DMS114 treated with DMSO at 0.1 percent for 48 hours (cell line): ENCODE data around the gene TMEM51.
"Not testable (repeated sequence)": the region's sequence is repeated elsewhere in the genome, so short reads cannot be mapped to it uniquely, and the experiment has no call there.

ENCODE experiments used
- DNase-seq: peaks from one replicate; lab custom pipeline; 2025; ENCODE audit not compliant: unreplicated experiment; lab: John Stamatoyannopoulos, UW

TMEM51 gene

DNA sequence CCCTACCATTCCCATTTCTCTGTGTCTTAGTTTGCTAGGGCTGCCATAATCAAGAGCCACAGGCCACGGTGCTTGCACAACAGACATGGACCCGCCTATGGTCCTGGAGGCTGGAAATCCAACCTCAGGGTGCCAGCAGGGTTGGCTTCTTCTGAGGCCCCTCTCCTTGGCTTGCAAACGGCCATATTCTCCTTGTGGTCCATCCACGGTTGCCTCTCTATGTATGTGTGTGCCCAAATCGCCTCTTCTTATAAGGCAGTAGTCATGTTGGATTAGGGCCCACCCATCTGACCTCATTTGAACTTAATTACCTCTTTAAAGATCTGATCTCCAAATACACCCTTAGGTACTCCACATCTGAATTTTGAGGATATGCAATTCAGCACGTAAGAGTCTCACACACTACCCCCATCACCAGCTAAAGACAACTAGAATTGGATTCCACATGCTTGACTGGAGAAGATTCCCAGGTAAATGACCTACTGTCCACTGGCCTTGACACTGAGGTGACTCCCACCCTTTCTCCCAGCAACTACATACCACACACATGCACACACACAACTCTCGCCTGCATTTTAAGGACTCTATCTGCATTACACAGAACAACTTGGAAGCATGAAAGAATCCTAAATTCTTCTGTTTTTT is 28.3 kb upstream of the TMEM51 start:
- DNase-seq: no peak

DNA sequence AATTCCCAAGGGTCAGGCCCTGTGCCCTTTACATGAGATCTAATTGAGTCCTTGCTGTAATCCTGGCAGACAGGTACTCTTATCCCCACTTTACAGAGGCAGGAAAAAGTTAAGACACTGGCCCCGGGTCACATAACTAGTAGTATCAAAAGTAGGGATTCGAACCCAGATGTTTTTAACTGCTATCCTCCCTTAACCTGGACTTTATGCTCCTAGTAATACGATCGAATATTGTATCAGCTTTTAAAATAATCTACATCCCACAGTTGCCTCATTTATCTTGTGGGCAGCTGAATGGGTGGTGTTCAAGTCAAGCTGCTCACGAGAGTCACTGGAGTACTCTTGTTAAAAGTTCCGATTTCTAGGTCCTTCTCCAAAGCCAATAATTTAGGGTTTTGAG is 25.5 kb upstream of the TMEM51 start:
- DNase-seq: no peak

DNA sequence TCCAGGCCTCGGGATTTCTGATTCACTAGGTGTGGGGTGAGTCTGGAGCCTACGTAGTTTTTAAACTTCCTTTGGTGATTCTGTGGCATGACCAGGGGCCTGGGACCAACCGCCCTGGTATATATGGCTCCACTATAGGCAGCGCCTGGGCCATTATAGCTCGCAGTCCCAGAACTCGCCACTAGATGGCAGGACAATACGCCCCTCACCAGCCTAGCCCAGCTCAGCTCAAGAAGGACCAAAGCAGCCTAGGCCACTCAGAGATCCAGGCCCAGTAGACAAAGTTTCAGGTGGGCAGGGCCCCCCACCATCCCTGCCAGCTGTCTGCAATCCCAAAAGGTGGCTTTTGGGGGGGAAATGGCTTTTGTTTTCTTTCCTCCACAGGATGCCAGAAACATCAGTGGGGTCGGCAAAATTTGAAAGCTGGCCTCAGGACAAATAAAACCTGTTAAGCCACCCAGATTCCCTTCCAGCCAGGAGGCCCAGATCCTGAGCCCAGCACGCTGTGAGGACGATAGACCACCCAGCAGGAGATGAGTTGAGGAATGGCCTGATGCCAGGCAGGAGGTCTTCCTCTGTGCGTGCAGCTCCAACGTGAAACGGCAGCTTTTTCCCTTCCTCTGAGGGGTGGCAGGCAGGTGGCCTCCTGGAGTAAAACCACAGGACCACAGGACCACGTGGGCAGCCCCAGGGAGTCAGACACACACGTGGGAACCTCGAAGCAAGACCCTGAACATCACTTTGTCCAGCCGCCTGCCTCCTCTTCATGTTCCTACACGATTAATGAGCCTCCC is 24.8 kb upstream of the TMEM51 start:
- peak; percentile 59 for DNase-seq

DNA sequence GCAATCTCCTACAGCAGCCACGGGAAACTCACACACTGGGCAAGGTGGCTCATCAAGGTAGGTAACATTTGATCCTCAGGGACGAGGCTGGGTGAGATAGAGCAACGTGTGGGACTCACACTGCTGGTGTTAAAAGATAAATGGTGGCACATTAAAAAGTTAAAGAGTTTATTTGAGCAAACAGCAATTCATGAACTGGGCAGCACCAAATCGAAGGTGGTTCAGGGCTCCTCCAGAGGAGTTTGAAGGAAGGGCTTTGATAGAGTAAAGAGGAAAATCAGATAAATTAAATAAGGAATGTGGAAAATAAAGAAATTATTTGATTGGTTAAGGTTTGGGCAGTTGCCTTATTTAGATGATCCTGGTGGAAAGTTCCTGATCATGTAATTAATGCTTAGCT is 23.6 kb upstream of the TMEM51 start:
- no peak for DNase-seq

DNA sequence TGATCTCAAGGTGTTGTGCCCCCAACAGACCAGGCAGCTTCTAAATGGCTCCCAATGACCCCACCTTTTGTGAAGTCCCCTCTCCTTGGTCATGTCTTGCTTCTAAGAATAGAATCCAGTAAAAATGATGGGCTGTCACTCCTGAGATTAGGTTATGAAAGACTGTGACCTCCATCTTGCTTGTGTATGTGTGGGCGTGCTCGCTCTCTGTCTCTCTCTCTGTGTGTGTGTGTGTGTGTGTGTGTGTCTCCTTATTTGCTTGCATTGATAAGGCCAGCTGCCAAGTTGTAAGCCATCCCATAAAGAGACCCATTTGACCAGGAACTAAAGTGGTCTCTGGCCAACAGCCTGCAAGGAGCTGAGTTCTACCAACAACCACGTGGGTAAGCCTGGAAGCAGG is 22.9 kb upstream of the TMEM51 start:
- no peak for DNase-seq

DNA sequence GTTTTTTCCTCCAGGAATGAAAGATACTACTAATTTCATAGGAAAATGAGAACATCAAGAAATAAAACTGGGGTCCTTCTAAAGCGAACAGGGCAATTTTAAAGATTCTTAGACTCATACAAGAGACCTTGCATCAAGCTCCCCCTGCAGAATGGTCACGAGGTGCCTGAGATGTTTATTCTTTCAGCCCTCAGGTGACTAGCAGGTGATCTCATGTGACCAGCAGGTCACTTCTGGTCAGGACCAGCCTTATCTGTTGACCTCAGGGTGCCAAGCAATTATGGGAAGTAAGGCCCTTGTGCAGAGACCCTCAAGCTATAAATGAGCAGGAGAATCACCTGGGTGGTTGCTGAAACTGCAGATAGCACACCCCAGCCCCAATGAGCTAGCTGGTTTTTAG is 20.6 kb upstream of the TMEM51 start:
- no peak for DNase-seq

DNA sequence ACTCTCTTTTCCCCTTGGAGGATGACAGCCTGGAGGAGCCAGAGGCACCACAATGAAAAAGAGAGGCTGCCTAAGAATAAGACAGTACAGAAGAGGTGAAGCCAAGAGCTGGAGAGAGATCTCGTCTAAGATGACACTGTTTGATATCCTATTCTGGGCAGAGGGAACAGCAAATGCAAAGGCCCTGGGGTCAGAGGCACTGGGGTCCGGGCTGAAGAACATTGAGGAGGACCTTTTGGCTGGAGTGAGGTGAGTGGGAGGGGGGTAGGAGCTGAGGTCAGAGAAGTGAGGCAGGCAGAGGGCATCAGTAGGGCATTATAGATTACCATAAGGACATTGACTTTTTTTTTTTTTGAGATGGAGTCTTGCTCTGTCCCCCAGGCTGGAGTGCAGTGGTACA is 19.3 kb upstream of the TMEM51 start:
- DNase-seq: no peak

DNA sequence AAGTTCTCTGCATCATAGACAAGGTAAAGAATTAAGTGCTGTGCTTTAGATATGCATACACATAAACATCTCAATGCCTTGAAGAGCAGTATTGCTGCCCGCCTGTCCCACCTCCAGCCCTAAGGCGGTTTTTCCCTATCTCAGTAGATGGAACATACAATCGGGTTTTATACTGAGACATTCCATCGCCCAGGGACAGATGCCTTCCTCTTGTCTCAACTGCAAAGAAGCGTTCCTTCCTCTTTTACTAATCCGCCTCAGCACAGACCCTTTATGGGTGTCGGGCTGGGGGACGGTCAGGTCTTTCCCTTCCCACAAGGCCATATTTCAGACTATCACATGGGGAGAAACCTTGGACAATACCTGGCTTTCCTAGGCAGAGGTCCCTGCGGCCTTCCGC is 17.9 kb upstream of the TMEM51 start:
- not testable (repeated sequence) for DNase-seq

DNA sequence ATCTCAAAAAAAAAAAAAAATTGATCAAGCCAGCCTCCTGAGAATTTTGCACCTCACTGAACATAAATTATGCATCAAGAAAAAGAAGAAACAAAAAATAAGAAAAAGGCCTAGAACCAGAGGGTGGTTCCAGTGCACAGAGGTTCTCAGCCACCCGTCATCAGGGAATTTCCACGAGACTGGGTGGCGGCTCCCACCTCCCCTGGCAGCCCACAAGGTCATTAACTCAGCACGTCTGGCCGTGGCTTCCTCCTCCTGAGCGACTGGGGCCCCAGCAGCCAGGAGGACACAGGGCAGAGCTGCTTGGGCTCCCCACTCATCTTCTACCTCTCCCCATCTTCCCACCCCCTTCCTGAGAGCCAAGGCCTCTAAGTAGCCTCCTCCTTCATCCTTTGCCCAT is 15.7 kb upstream of the TMEM51 start:
- DNase-seq: no peak

DNA sequence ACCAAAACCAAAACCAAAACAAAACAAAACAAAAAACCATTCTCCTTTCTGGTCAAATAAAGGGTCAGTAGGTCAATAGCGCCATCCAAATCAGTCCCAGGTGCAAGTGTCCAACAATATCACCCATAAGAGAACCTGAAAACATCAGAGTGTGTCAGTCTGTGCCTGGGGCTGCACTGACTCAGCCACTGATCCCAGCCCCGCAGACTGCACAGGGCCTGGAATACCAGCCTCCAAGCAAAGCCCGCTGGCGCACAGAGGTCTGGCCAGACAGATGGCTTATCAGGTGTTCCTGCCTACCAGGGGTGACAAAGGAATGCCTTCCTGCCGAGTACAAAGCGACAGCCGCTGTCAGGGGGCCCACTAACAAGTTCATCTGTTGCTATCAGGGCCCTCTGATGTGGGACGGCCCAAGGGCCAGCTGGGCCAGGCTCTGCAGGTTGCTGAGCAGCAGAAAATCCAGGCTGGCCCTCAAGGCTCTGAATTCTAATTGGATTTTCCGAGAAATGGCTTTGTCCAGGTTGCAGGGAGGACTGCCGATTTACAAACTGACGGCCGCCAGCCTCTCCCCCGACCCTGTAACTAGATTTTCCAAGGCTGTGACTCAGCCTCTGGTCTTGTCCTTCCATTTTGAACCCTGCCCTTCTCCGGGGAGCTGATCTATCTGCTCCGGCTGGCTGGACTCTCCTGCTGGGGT is 13.7 kb upstream of the TMEM51 start:
- no peak for DNase-seq

DNA sequence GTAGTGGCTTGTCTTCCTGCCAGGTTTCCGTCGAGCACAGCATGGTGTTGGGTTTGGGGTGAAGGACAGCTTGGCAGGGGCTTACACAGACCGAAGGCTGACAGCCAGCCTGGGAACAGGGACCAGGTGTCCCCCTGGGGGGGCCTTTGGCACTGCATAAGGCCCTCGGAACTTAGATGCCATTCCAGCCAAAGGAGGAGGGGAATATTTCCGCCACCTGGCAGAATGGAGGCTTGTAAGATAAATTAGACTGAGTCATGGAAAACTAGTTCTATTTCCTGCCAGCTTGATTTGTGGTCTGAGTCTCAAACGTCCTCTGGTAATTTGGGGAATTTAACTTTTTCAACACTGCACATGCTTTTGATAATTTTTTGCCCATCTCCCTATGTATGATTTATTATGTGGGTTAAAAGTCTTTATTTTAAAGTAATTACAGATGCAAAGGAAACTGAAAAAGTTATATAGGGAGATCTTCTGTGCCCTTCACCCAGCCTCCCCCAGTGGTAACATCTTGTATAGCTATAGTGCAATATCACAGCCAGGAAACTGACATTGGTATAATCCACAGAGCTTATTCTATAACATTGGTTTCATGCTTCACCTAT is 11.5 kb upstream of the TMEM51 start:
- DNase-seq: no peak

DNA sequence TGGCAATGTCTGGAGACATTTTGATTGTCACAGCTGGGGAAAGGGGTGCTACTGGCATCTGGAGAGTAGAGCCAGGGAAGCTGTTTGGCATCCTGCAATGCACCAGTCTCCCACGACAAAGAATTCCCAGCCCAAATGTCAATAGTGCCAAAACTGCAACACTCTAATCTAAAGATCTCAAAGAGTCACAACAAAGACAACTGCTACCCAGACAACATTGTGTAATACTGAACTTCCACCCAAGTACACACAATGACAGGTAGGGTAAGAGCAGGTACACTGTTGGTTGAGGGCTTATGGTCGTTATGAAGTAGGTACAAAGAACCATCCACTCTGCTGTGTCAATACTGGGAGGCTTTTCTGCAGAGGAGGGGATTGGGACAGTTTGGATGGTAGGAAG is 8.2 kb upstream of the TMEM51 start:
- no peak for DNase-seq

DNA sequence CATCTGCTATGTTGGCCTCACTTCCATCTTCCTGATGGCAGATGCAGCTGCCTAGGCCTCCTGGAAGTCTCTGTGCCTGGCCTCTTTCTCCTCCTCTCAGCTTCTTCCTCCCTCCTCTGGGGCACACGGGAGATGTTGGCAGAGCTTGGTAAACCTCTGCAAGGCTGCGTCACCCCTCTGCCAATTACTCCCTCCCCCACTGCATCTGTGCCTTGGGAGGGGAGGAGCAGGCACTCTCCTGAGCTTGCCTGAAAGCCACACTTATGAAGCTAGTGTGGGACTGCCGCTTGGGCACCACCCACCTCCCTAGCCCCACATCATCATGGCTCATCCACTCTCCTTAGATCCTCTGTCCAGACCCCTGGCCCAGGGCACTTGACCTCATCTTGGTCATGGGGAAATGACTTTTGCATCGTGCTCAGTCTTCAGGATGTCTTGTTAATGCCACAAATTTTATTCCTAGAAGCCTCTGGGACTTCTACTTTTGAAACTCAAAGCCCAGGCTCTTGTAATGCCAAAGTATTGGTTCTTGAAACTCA is 7.3 kb upstream of the TMEM51 start:
- DNase-seq: no peak

DNA sequence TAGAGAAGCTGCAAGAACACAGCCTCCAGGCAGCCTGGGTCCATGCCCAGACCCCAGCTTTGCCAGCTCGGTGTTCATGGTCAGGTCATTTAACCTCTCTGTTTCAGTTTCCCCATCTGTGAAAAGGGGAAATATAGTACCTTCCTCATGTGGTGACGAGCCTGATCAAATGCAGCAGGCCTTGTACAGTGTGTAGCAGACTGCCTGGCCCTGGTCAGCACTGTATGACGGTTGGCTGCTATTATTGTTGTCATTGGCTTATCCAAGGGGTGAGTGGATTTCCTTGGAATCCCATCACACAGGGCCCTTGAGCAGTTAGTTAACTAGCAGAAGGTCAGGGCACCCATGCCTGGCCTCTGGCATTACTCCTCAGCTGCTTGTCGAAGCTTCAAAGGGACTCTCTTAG is 6.6 kb upstream of the TMEM51 start:
- no peak for DNase-seq

DNA sequence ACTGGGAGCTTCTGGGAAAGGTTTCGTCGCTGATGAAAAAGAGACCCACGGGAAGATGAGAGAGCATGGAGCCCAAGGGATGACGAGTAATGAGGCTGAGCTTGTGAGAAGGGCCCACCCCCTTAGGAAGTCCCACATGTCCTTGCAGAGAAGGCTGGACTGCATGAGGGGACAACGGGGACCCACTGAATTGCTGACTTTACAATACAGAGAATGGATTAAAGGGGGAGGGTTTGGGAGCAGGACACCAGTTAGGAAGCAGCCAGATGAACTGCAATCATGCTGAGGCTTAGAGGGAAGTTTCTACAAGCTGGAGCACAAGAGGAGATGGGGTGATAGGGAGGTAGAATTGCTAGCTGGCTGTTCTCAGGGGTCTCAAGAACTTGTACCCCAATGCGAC is 5.5 kb upstream of the TMEM51 start:
- DNase-seq: no peak

DNA sequence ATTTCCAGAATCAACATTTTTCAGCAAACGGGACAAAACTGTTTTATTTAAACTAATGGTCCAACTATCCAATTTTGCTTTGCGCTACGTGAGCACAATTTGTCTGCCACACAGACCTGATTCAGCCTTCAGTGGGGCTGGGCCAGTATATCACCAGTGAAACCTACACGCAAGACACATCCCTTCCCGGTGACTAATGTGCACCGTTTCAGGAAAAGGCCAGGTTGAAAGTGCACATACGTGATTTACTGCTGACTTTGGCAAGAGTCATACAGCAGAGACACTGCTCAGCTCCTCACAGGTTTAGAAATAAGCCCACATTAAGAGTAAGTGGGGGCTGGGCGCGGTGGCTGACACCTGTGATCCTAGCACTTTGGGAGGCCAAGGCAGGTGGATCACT is 5.1 kb upstream of the TMEM51 start:
- no peak for DNase-seq

DNA sequence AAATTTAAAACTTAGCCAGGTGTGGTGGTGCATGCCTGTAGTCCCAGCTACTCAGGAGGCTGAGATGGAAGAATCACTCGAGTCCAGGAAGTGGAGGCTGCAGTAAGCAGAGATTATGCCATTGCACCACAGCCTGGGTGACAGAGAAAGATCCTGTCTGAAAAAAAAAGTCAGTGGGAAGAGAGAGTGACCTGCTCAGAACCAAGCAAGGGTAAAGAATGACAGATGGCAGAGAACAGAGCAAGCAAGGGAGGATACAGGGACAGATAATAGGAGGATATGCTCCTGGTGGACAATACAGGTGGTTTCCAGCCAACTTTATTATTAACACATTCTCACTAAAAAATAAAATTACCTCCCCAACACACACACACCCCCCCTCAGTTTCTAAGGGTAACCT is 4.6 kb upstream of the TMEM51 start:
- no peak for DNase-seq

DNA sequence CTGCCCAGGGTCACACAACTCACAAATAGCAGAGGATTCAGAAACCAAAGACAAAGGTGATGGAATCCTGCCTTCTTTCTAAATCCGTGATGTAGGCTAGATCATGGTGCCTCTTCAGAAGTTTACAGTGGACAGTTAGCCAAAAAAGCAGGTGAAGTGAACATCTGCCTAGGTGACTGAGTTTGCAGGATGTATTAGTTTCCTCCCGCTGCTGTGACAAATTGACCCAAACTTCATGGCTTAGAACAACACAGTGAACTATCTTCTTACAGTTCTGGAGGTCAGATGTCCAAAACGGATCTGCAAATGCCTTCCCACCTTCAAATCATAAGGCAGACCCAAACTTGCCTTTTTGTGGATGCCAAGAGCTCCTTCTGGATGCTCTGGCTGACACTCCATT is 3.2 kb upstream of the TMEM51 start:
- no peak for DNase-seq

DNA sequence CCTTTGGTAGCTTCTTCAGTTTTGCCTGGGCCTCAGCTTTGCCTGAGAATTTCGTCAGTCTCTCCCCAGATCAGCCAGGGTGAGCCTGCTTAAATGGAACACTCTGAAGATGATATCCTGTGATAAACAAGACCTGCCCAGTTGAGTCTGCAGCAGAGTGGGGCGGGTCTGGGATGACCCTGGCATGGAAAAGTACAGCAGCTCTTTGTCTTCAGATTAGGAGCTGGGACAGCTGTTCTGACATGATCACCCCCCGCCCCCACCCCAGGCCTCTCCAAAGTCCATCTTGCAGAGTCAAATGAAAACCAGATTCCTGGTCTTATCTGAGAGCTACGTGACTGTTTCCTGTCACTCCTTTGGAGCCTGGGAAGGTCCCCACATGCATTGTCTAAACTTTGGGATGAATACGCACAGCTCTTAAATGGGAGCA is 2.2 kb upstream of the TMEM51 start:
- no peak for DNase-seq

DNA sequence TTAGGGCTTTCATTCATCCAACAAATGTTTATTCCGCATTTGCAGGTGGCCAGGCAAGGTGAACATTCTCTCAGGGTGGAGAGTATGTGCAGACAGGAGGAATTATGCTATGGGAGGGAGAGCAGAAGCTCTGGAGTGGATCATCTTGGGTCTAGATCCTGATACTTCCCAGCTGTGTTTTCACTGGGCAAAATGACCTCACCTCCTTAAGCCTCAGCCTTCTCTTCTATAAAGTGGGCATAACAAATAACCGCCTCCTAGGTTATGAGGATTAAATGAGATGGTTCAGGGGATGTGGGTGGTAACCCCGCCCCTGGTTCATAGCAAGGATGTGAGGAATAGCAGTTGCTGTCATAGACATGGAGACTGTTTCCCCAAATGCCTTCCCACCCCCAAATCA is 1.7 kb upstream of the TMEM51 start:
- DNase-seq: no peak

DNA sequence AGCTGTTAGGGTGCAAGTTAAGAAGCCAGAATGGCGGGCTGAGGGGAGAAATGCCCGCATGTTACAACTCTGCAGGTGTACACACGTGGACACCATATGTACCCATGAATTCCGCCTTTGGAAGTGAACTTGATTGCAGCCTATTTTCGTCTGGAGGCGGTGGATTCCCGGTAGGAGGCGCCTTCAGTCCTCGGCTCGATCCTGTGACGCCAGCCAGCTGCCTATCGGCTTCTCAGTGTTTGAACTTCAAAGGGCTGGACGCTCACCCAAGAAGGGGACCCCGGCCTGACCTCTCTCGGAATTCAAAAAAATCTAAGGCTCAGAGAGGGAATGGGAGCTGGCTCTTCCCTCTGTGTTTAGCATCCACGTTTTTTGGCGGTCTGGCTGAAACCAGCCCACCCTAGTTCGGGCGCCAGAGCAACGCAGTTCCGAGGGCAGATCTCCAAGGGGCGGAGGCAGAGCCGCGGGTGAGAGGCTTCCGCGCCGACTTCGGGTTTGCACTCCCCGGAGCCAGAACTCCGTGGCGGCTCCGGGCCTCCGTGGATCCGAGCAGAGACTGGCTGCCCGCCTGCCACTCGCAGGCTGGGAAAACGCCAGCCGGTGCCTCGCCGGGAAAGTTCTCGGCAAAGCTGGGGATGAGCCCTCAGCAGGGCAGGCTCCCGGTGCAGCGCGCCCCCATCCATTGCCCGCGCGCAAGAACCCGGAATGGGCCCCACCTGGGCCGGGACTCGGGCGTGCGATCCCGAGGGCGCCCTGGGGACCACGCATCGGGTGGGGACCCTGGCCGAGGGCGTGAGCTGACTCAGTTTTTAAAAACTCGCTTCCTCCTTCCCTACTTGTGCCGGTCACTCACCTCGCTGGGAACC is 996 bp upstream of the TMEM51 start:
- peak; percentile 67 for DNase-seq
